ENCODE measurements around the gene RASSF8.

RASSF8 gene

DNA sequence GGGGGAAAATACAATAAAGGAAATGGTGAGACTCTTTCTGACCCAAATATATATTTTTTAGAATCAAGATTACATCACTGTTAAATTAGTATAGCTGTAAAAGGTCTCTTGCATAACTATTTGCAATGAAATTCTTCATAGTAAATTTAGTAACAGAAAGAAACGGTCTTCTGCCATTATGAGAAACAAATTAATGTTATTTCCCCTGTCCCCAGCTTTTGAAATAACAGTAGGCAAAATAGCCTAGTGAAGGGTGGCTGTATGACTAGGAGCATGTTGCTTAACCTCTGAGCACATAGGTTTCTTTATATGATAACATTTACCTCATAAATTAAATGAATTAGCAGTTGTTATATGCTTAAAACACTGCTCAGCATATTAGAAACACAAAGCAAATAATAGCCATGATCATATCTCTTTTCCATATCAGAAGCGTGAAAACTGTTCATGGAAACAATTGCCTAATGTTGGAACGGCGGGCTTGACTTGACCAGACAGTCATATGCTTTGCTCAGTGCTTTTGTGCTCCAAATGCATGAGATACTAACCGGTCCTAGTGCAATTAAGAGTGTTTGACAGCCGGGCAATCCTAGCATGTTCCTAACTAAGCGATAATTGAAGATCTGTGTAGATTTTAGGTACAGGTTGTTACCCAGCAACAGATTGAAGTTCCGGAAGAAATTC, 142.3 kb downstream of the RASSF8 start:
- no peak for DNase-seq (ENCODE audit: low read depth in 1 of 2, low spot score in 1 of 2)

DNA sequence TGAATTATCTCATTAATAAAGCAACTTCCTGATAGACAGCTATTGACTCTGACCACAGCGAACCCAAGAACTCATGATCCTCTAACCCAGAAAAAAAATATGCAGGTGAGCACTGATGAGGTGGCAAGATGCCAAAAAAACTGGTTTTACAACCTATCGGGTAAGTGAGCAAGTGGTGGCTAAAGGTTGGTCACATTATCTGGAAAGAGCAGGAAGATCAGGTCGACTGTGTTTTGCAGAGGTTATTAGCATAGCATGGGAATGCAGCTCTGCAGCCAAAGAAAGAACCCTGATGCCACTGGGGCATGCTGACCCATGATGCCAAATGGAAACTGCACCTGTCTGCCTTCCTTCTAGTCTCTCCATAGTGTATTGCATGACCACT, 142.9 kb downstream of the RASSF8 start:
- no peak for DNase-seq (ENCODE audit: low read depth in 1 of 2, low spot score in 1 of 2)

DNA sequence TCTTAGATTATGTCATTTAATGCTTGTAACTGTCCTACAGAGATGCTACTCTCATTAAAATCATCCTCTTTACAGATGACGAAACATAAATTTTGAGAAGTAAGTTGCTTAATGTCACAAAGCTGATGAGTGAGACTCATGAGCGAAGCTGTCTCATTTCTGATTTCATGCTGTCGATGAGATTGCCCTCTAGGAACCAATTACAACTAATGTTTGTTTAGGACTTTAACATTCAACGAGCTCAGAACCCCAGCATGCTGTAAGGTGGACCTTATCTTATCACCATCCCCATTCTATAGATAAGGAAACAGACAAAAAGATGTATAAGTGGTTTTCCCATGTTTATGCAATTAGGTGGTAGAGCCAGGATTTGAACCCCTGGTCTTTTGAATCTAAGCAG, 143.3 kb downstream of the RASSF8 start:
- DNase-seq (ENCODE audit: low read depth in 1 of 2, low spot score in 1 of 2): no peak

DNA sequence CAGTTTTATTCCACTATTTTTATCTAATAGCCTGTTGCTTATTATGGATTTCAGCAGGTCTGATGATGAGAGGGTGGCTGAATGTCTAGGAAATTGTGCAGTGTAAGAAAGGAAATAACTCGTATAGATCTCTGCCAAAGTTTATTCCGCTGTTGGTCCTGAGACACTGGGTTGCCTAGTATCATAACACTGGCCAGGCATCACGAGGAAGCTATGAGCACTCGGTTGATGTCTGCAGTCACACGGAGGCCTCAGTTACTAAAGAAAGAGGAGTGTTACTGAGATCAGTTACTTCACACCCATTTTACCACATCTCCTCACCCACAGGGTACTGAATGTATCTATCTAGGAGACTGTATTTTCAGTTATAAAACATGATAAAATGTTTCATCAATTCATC, 144.5 kb downstream of the RASSF8 start:
- DNase-seq (ENCODE audit: low read depth in 1 of 2, low spot score in 1 of 2): no peak

DNA sequence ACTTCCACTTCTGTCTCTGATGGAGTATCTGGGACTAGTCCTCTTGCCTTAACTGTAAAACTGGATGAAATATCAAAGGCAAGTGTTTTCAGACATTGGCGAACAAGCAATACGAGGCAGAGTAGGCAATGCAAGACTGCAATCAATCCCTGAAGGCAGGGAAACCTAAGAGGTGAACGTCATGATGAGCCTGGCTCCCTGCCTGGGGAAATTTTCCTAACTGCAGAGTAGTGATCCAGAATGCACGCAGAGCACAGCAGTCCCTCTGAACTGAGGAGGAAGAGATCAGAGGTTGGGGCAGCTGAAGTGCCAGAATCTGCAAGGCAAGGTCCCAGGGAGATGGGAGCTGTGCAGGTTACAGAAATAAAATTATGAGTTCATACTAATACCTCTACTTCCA, 147.9 kb downstream of the RASSF8 start:
- DNase-seq (ENCODE audit: low read depth in 1 of 2, low spot score in 1 of 2): no peak

DNA sequence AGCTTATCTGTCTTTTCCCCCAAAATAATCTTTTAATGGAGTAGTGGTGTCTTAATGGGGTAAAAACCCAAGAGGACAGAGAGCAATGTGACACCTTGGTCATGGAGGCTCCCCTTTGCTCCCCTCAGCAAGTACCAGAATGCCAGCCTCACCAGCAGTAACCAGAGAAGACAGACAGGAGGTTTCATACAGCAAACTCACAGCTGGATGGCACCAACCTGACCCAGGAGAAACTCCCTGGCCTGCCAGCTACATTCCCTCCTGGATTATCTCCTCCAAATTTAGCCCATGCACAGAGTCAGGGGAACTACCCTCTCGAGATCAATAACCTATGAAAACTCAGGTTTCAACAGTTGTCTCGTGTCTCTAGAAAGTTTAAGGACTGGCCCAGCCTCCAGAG, 150.4 kb downstream of the RASSF8 start:
- DNase-seq (ENCODE audit: low read depth in 1 of 2, low spot score in 1 of 2): no peak

DNA sequence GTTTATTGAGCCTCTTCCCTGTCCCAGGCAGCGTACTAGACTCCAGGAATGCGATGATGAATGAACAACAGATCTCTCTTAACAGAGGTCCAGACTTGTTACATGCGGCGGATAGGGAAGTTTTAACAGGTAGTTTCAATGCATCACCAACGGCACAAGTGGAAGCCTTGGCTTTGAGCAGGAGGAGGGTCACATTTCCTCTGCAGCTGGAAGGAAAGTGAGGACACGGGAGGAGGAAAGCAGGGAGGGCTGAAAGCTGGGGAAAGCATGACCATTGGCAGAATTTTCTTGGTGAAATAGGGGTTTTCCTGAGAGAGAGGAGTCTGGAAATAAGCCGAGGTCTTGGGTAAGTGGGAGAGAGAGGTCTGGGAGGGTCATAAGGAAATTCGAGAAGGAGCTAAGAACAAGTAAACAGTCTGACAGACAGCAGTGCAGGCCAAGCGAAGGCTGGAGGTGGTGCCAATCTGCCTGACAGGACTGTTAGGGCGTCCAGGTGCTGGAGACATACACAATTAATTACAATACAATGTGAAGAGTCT, 150.9 kb downstream of the RASSF8 start:
- DNase-seq (ENCODE audit: low read depth in 1 of 2, low spot score in 1 of 2): no peak

DNA sequence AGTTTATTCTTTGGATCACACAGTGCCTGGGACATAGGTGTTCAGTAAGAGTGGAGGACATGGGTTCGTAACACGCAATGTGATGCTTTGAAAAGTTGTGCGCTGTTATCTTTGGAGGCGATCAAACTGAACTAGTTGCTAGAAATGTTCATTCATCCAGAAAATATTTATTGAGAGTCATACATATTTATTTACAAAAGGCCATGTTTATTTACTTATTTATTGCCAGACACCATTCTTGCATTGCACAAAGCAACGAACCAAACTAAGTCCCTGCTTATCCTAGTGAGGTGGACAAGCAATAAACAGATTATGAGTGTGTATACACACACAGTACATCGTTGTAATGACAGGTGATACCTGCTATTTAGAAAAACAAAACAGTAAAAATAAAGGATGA, 153.8 kb downstream of the RASSF8 start:
- DNase-seq (ENCODE audit: low read depth in 1 of 2, low spot score in 1 of 2): no peak

DNA sequence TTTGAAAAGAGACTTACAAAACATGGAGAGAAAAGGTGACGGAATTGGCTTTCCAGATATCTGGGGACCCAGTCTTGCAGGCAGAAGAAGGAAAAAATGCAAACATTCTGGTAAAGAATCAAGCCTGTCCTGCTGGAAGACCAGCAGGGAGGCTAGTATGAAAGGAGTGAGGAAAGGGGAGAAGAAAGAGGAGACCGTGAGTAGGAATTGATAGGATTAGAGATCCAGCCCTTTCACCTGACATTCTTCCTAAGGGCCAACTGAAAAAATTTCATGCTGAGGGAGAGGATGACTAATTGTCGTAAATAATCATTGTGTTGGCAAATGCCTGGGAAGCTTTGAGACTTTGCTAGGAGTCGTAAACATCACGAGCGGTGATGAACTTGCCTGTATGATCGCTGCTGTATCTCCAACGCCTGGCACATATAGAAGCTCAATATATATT, 154.2 kb downstream of the RASSF8 start:
- no peak for DNase-seq (ENCODE audit: low read depth in 1 of 2, low spot score in 1 of 2)

DNA sequence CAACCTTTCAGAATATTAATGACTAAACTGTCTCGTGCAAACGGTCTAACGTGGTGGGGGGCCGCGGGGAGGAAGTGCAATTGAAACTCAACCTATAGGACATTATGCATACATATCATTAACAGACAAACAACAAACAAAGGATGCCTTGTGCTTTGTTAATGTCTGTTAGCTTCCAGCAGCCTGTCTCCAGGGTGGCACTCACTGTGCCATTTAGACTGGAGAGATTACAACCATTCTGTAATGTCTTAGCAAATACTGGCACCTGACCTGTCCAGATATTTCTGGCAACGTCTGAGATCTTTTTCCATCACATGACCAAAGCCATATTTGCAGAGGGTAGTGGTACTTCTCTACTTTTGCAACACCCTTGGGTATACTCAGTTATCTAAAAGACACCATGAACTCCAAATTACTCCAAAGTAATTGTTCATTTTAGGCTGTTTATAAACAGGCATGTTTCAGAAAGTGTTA, 154.7 kb downstream of the RASSF8 start:
- DNase-seq (ENCODE audit: low read depth in 1 of 2, low spot score in 1 of 2): no peak

DNA sequence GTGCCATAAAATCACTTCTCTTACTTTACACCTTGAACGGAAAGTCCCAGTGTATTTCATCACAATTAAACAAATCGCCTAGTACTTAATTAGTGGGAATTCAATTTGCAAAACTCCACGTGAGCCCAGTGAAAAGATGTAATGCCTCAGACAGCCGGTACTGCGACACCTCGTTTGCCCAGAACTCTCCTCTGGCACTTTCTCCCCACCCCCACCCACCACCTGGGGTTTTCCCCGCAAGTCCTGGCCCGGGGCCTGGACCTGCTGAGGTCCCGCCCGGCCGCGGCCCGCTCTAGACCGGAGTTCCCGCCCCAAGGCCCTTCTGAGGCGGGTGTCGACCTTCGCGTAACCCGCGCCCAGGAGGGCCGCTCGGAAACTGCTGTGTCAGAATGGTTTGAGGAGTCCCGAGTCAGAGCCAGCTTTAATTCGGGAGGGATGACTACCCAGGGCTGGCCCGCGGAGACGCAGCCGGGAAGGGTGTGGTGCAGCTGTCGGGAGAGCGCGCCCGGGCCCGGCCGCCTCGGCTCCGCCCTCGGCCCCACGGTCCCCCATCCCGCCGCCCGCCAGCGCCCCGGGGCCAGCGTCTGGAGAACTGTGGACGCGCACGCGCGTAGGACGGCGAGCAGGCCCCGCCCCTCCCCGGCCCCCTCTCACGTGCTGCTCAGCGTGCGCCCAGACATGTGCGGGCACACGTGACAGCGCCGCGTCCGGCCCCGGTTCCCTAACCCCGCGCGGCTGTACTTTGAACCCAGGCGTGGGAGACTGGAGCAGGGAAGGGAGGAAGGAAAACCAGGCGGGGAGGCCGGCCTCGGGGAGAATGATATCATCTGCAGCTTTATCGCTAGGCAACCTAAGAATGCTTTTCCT, 155.6 kb downstream of the RASSF8 start:
- peak; percentile 58 to 70 for DNase-seq (ENCODE audit: low read depth in 1 of 2, low spot score in 1 of 2)

DNA sequence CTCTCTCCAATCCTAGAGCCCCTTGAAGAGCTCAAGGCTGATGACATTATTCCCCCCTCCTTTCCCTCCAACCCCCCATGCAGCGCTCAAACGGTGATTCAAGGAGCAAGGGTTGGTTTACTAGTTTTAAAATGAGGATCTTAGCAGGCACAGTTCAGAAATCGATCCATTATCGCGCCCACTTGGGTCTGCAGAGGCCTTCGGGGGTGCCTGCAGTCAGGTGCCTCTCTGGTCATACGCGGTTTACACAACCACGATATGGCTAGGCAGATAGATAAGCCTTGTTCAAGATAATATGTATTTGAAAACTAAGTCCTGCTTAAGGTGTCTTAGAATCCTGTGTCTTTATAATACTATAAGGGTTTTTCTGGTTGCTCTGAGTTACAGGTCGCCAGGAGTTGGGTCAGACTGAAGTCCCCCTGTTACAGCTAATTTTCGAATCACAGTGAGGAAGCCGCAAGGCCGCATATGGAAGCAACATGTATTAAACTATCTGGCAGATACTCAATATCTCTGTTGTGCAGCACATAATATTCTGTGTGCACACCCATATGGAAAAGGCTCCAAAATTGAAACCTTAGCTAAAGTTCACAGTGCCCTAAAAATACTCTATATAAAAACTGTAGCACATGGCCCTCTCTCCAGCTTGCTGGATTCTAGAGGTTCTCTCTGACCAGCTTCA, 156.4 kb downstream of the RASSF8 start:
- DNase-seq (ENCODE audit: low read depth in 1 of 2, low spot score in 1 of 2): no peak

DNA sequence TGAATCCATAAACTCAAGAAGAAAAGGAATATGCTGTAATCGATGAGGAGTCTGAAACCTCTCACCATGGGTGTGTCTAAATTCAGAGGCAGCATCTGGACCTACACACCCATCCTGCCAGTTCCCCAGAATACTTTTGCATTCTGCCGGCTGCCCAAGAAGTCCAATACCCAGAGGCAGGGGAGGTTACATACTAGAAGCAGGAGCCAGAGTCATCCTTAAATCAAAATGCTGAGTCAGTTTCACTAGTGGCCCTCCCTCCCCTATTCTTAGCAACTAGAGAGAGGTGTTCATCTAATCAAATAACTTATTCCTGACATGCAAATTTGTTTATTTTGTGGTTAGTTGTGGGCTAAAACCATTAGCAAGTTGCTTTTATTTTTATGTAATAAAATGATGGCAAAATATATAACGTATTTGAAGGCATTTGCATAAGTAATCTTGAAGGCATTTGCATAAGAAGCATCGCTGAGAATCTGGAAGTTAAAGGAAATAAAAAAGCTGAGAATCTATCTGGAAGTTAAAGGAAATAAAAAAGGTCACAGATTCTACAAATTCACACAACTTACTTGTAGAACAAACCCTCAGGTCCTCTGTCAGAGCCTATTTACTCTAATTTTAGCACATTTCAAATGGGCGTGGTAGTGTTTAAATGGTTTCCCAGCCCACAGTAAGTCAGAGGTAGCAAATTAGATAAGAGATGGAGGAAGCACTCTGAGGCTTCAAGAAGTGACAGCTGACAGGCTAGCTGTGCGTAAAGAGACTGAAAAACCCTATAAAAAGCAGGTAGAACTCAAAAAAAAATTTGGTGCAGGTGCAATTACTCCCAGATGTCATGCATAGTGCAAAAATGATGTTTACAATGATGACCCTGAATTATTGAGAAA, 158.6 kb downstream of the RASSF8 start:
- DNase-seq (ENCODE audit: low read depth in 1 of 2, low spot score in 1 of 2): no peak

DNA sequence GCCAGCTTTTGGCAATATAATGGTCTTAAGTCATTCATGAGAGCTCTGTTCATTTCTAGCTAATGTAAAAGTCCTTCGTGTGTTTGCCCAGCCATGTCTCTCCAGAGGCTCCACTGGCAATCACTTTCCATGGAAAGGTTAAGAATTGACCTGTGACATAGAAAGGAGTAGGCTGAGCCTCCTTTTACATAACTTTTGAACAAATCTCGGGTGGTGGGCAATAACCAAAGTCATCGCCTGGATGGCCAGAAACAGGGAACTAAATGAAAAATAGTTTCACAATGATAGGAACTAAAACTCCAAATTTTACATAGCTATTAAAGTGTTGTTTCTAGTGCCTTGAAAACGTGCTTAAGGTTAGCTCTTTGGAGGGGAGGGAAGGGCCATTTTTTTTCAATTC, 159.8 kb downstream of the RASSF8 start:
- no peak for DNase-seq (ENCODE audit: low read depth in 1 of 2, low spot score in 1 of 2)

DNA sequence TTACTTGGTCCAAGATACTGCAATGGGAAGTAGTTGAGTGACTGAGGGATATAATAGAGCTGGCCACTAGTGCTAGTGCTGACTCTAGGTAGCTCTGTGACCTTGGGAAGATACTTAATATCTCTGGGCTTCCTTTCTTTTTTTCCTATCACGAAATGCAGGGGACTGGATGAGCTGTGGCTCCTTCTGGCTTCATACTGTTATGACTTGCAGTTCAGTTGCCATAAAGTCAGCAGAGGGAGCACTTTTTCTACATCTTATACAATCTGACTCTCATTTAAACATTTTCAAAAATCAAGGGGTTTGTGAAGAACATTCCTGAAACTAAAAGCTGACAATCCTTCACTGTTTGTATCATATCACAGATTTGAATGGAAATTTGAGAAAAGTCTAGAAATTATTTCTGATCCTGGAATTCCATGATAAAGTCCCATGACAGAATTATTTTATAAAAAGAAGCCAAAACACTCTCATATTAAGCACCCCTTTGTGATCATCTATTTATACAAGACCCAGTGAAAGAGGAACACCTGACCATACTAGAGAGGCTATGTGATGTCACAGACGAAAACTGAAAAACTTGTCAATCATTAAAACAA, 161.0 kb downstream of the RASSF8 start:
- DNase-seq (ENCODE audit: low read depth in 1 of 2, low spot score in 1 of 2): no peak

DNA sequence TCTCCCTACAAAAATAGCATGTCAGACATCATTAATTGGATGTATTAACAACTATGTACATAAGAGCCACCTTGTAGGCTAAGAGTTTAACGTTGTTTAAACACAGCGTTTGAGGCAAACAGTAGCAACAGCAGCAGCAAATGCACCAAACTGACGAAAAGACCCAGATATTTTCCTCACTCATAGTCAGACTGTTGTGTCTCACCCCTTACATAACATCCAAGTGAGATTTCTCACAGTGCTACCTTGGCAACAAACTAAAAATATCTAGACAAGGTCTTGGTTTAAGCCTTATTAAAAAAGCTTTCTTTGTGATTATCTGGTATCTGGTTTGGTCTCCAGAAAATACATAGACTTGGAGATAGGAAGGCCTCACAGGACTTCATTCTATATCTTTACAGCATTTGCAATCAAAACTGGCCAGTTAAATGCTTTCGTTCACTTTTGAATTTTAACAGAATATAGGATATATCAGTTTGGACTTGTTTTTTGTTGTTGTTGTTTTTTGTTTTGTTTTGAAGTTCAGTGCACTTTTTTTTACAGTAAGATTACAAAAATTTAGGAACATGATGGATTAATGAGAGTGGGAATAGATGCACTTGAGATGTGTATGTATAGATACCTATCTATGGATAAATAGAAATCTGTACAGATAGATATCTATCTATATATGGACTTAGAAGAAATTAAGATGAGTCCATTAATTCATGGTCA, 162.2 kb downstream of the RASSF8 start:
- no peak for DNase-seq (ENCODE audit: low read depth in 1 of 2, low spot score in 1 of 2)

DNA sequence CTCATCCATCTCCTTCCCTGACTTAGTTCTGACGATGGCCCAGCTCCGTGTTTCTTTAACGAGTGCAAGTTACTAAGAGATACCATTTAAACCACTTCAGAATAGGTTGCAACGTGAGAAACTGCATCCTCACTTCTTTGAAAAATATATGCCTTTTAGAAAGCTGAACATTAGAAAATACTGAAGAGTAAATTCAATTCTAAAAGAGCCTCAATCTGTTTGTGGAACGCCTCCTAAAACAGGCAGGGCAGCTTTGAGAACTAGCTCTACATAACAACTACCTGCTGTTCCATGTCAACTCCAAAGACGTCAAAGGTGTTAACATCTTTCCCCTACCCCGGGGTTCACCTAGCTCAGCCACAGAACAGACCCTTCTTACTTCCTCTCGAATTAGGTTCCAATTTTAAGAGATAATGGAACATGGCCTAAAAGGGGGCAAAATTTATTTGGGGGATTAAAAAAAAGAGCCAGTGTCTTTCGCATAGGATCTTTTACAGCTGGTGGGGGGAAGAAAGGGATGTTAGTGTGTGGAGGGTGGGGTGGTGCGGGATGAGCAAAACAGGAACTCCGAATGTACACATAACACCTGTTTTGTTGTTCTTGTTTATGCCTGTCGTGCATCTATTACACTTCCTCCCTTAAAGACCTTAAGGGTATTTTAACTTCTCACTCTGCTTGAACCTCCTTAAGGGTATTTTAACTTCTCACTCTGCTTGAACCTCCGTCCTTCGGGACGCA, 163.0 kb downstream of the RASSF8 start:
- DNase-seq (ENCODE audit: low read depth in 1 of 2, low spot score in 1 of 2): no peak

DNA sequence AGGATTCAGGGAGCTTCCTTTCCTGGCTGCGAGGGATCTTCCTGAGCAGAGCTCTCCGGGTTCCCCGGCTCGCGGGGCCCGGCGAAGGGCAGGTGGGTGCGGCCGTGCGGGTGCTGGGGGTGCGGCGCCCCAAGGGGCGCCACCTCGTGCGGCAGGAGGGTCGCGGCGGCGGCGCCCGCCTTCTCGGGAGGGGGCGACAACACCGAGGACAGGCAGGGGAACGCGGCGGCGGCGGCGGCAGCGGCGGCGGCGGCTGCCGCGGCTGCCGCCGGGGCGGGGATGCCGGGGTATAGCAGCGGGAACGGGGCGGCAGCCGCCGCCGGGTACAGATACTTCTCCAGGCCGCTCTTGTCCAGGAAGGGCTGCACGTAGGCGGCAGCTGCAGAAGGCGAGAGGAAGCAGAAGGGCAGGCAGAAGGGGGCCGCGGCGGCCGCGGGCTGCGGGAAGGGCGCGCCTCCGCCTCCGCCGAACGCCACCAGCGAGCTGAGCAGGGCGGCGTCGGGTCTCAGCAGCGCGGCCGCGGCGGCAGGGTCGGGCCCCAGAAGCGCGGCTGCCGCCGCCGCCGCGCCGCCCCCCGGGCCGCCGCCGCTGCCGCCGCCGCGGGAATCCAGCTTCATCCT, 163.7 kb downstream of the RASSF8 start:
- DNase-seq (ENCODE audit: low read depth in 1 of 2, low spot score in 1 of 2): peak in 1 of 2 donors; percentile 1
